Measurements from ENCODE around the gene PPP1R11. TPM values are rescaled to one million over a fixed set of nuclear protein-coding genes. Genes with fewer than 3 reads are reported as not detected.
"Not testable (repeated sequence)": the region's sequence is repeated elsewhere in the genome, so short reads cannot be mapped to it uniquely, and the experiment has no call there.

The PPP1R11 gene, protein sequence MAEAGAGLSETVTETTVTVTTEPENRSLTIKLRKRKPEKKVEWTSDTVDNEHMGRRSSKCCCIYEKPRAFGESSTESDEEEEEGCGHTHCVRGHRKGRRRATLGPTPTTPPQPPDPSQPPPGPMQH
- total RNA-seq = 45.4 and 54.5 TPM in 2 replicates

DNA sequence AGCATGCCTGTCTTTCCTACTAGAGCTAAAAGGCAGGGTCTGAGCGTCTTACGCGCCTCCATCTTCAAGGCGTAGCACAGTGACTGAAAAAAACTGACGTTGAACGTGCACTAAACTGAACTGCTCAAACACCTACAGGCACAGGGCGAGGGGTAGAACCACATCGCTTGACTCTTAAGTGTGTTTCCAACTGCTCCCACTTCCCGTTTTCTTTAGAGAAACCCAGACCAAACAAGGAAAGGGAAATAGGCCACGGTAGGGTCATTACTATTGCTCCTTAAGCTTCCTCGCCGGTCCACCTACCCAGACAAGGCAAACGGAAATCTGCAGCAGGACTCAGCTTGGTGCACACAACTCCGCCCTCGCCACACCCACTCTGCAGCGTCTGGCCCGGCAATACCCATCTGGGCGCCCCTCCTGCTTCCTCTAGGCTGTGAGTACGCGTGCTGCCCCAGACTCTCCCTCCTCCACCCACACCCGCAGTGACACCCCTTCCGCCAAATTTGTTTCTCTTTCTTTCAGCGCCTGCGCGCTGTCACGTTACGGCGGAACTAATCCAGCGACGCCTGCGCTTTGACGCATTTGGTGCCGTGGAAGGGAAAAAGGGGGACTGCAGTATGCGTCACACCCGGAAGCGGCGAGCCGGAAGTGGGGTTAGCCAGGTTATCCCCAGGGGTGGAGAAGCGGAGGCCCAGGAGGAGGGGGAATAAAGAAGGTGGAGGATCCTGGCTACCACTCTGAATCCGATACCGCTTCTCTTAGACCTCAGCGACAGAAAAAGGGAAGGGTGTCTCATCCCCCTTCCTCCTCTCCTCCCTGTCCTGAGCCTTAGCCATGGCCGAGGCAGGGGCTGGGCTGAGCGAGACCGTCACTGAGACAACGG is at the start of gene PPP1R11:
Gene PPP1R11, plus strand, starts transcription at position 622 of the 883 bp plus-strand sequence. Its CDS starts 213 bp downstream, at position 835.
- peak; percentile 87 for DNase-seq (ENCODE audit: low read depth)
- TF ChIP-seq, protein P1, sequence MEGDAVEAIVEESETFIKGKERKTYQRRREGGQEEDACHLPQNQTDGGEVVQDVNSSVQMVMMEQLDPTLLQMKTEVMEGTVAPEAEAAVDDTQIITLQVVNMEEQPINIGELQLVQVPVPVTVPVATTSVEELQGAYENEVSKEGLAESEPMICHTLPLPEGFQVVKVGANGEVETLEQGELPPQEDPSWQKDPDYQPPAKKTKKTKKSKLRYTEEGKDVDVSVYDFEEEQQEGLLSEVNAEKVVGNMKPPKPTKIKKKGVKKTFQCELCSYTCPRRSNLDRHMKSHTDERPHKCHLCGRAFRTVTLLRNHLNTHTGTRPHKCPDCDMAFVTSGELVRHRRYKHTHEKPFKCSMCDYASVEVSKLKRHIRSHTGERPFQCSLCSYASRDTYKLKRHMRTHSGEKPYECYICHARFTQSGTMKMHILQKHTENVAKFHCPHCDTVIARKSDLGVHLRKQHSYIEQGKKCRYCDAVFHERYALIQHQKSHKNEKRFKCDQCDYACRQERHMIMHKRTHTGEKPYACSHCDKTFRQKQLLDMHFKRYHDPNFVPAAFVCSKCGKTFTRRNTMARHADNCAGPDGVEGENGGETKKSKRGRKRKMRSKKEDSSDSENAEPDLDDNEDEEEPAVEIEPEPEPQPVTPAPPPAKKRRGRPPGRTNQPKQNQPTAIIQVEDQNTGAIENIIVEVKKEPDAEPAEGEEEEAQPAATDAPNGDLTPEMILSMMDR (conservative IDR thresholded peaks at IDR 0.05; ENCODE audit: low read depth, low read length) = no peak
- peak within 1 kb of the TSS; percentile 70 for H3K4me3 ChIP-seq (ENCODE audit: low read depth, low read length)

DNA sequence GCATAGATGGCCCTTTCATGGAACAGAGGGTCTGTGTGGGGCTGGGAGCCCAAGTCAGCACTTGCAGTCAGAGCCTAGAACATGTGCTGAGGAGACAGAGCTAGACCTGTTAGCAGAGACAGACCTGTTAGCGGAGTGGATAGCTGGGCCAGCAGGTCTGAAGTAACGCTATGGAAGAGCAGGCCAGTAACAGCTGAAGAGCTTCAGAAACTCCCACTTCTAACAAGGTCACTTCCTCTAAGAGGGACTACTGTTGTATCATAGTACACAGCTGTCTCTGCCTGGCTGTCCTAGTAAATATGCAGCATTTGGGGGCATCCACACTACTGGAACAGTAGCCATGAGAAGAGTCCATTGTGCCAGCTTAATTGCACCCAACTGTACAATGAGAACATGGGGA is 47.2 kb upstream of the PPP1R11 start:
- TF ChIP-seq, protein P1 (conservative IDR thresholded peaks at IDR 0.05; ENCODE audit: low read depth, low read length) = no peak
- DNase-seq (ENCODE audit: low read depth) = no peak

DNA sequence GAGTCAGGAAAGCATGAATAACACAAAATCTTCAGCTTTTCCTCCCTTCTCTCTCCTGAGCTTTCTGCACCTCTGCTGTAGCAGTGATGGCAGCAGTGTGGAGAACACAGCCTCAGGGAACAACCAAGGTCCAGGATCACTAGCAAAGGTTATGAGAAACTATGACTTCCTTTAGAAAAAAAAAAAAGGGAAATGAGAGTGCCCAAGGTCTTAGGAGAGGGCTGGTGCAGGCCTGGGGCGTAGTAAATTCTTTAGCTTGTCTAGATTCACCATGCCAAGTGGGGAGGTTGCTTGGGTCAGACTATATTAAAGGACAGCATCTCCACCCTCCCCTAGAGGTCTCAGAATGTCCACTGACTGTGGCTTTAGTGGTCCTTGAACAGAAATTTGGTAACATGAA is 46.4 kb upstream of the PPP1R11 start:
- H3K4me3 ChIP-seq (ENCODE audit: low read depth, low read length) = no peak overlapping the region
- TF ChIP-seq, protein P1 (conservative IDR thresholded peaks at IDR 0.05; ENCODE audit: low read depth, low read length) = no peak
- DNase-seq (ENCODE audit: low read depth) = no peak

More for the DNA sequence above, 47.2 kb upstream of the PPP1R11 start:
- H3K4me3 ChIP-seq (ENCODE audit: low read depth, low read length) = no peak overlapping the region

DNA sequence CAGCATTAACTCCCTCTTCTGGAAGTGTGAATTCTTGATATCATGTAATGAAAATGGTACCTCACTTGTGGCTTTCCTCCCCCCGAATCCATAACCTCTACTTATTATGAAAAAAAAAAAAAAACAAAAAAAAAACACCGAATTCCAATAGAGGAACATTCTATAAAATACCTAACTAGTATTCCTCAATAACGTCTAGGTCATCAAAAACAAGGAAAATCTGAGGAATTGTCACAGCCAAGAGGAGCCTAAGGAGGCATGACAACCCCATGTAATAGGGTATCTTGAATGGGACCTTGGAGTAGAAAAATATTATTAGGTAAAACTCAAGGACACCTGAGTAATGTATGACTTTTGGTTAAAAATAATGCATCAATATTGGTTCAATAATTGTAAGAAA is 44.8 kb upstream of the PPP1R11 start:
- H3K4me3 ChIP-seq (ENCODE audit: low read depth, low read length) = no peak overlapping the region
- TF ChIP-seq, protein P1 (conservative IDR thresholded peaks at IDR 0.05; ENCODE audit: low read depth, low read length) = no peak
- no peak for DNase-seq (ENCODE audit: low read depth)

DNA sequence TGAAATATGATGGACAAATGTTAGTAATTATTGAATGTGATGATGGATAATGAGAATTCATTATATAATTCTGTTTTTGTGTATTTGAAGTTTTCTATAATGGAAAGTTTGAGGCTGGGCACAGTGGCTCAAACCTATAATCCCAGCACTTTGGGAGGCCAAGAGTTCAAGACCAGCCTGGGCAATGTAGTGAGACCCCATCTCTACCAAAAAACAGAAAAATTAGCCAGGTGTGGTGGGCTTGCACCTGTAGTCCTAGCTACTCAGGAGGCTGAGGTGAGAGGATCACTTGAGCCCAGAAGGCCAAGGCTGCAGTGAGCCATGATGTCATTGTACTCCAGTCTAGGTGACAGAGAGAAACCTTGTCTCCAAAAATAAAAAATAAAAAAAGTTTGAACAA is 44.3 kb upstream of the PPP1R11 start:
- DNase-seq (ENCODE audit: low read depth); H3K4me3 ChIP-seq (ENCODE audit: low read depth, low read length): not testable (repeated sequence)

DNA sequence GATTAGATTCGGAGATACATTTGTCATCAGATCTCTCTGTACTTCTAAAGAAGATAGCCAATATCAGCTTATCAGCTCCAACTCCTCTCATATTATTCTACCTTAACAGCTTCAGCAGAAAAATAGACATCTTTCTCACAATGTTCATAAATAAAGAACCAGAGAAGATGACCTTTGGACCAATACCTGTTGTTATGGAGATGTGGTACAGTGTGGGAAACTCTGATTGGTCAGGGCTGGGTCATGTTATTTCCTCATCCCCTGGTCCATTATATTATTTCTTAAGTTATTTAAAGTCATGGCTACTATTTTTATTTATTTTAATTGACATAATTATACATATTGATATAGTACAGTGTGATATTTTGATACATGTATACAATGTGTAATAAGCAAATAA is 41.8 kb upstream of the PPP1R11 start:
- H3K4me3 ChIP-seq (ENCODE audit: low read depth, low read length) = no peak overlapping the region
- DNase-seq (ENCODE audit: low read depth) = no peak
- TF ChIP-seq, protein P1 (conservative IDR thresholded peaks at IDR 0.05; ENCODE audit: low read depth, low read length) = no peak

DNA sequence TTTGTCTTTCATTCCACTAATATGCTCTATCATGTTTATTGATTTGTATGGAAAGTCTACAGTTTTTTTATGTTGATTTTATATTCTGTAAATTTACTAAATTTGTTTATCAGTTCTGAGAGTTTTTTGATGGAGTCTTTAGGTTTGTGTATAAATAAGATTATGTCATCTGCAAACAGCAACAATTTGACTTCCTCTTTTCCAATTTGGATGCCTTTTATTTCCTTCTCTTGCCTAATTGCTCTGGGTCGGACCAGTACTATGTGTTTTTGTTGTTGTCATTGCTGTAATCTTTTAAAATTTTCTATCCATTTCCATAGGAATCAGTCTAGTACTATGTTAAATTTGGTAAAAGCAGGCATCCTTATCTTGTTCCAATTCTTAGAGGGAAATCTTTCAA is 37.4 kb upstream of the PPP1R11 start:
- no peak for DNase-seq (ENCODE audit: low read depth)
- TF ChIP-seq, protein P1 (conservative IDR thresholded peaks at IDR 0.05; ENCODE audit: low read depth, low read length) = no peak
- H3K4me3 ChIP-seq (ENCODE audit: low read depth, low read length) = no peak overlapping the region
